Peyer's patch (tissue), 4 donors: ENCODE measurements around the gene TOP1.

Source experiments
- CTCF ChIP-seq, 6 experiments: fragments of 450-650 bp in 4 of 6; fragments of 200-600 bp in 2 of 6; sonication (generic) in 1 of 6; IDR thresholded peaks; one replicate each; pipeline ENCODE4 v1.5.1; 2017 to 2019; ENCODE audit warnings: antibody characterized with exemption in 6 of 6, mild to moderate bottlenecking in 3 of 6, moderate library complexity in 1 of 6
- POLR2A ChIP-seq, 2 donors: fragments of 450-650 bp; IDR thresholded peaks; one replicate each; pipeline ENCODE4 v1.5.1; 2017; ENCODE audit warnings: antibody characterized with exemption in 2 of 2, mild to moderate bottlenecking in 2 of 2, moderate library complexity in 2 of 2

- TF ChIP-seq CTCF (IDR thresholded peaks at IDR 0.05): no peak
- no peak for TF ChIP-seq POLR2A (IDR thresholded peaks at IDR 0.05)
These were observed 52.2 kb downstream of the TOP1 start for GRCh38 chr20:41080866-41081265.
